ELF-1 (cell line): ENCODE data around the gene COMMD9.

Source experiments
- DNase-seq: peaks from one replicate; pipeline ENCODE4 v3.0.0-alpha.2; 2016; ENCODE audit warnings: low read depth, low spot score

Gene COMMD9

GRCh38 chr11:36296884-36297543, 7.8 kb upstream of the COMMD9 start:
- no peak for DNase-seq

- DNase-seq, result no peak
These were observed 6.7 kb upstream of the COMMD9 start, which contains the start of gene PRR5L for GRCh38 chr11:36295926-36296325. Gene PRR5L (plus strand): TSS chr11:36296288. CDS start chr11:36401122, 104,834 bp downstream.

GRCh38 chr11:36292311-36292722, 3.1 kb upstream of the COMMD9 start:
- DNase-seq, result peak; percentile 54

- peak; percentile 30 for DNase-seq
These were observed 590 bp downstream of the COMMD9 start for GRCh38 chr11:36288442-36289225.

- no peak for DNase-seq
These were observed 6.3 kb downstream of the COMMD9 start for GRCh38 chr11:36282926-36283325.

GRCh38 chr11:36281850-36282249, 7.4 kb downstream of the COMMD9 start:
- DNase-seq, result no peak

- no peak for DNase-seq
These were observed 8.7 kb downstream of the COMMD9 start for GRCh38 chr11:36280531-36280930.

GRCh38 chr11:36278531-36279282, 10.5 kb downstream of the COMMD9 start:
- DNase-seq, result no peak

- DNase-seq, result no peak
These were observed 14.8 kb downstream of the COMMD9 start for GRCh38 chr11:36274414-36274813.

- no peak for DNase-seq
These were observed 16.1 kb downstream of the COMMD9 start for GRCh38 chr11:36273110-36273509.

- DNase-seq, result no peak
These were observed 17.3 kb downstream of the COMMD9 start for GRCh38 chr11:36271794-36272407.

GRCh38 chr11:36270701-36271100, 18.5 kb downstream of the COMMD9 start:
- DNase-seq, result no peak

- DNase-seq, result no peak
These were observed 20.8 kb downstream of the COMMD9 start for GRCh38 chr11:36268337-36268985.

GRCh38 chr11:36266767-36267166, 22.5 kb downstream of the COMMD9 start:
- no peak for DNase-seq

GRCh38 chr11:36265793-36266628, 23.2 kb downstream of the COMMD9 start:
- peak; percentile 89 for DNase-seq

- no peak for DNase-seq
These were observed 24.3 kb downstream of the COMMD9 start for GRCh38 chr11:36264973-36265344.

GRCh38 chr11:36264011-36264972, 24.9 kb downstream of the COMMD9 start:
- DNase-seq, result no peak

GRCh38 chr11:36261094-36261493, 28.1 kb downstream of the COMMD9 start:
- DNase-seq, result no peak

- DNase-seq, result peak; percentile 80
These were observed 30.4 kb downstream of the COMMD9 start for GRCh38 chr11:36258730-36259360.
